ENCODE measurements around the gene MYO16. TPM values are rescaled to one million over a fixed set of nuclear protein-coding genes. Genes with fewer than 3 reads are reported as not detected.

Gene MYO16
- total RNA-seq, 1 donor from 2014 or later: not detected

- H3K36me3 ChIP-seq (ENCODE audit: control insufficient read depth, insufficient read depth, low read length): no peaks in the 10 kb centered on the region
- FAIRE-seq: no peak
- no peaks in the 10 kb centered on the region for H3K27me3 ChIP-seq (ENCODE audit: control insufficient read depth, insufficient read depth, low read length)
- TF ChIP-seq CTCF (IDR thresholded peaks at IDR 0.05; ENCODE audit: insufficient read depth, low read length, severe bottlenecking): no peak
- DNase-seq (ENCODE audit: low read depth): peak; percentile 39
- H3K4me3 ChIP-seq (ENCODE audit: low read depth, low read length): no peak overlapping the region
Observed at GRCh38 chr13:108828086-108828815, 198.8 kb downstream of the MYO16 start.

- Histone ChIP-seq H3K4me3 (ENCODE audit: low read depth, low read length) (no peak overlapping the region), H3K36me3 (ENCODE audit: control insufficient read depth, insufficient read depth, low read length) (no peaks in the 10 kb centered on the region), H3K27me3 (ENCODE audit: control insufficient read depth, insufficient read depth, low read length) (no peaks in the 10 kb centered on the region)
- TF ChIP-seq CTCF (IDR thresholded peaks at IDR 0.05; ENCODE audit: insufficient read depth, low read length, severe bottlenecking): no peak
- FAIRE-seq: no peak
- no peak for DNase-seq (ENCODE audit: low read depth)
Observed at GRCh38 chr13:108830916-108831315, 201.5 kb downstream of the MYO16 start.

GRCh38 chr13:108833531-108833930 lies 204.1 kb downstream of the MYO16 start:
- no peak for FAIRE-seq
- Histone ChIP-seq H3K27me3 (ENCODE audit: control insufficient read depth, insufficient read depth, low read length) (no peaks in the 10 kb centered on the region), H3K4me3 (ENCODE audit: low read depth, low read length) (no peak overlapping the region), H3K36me3 (ENCODE audit: control insufficient read depth, insufficient read depth, low read length) (no peaks in the 10 kb centered on the region)
- no peak for DNase-seq (ENCODE audit: low read depth)
- no peak for TF ChIP-seq CTCF (IDR thresholded peaks at IDR 0.05; ENCODE audit: insufficient read depth, low read length, severe bottlenecking)

- Histone ChIP-seq H3K4me3 (ENCODE audit: low read depth, low read length) (no peak overlapping the region), H3K27me3 (ENCODE audit: control insufficient read depth, insufficient read depth, low read length) (no peaks in the 10 kb centered on the region), H3K36me3 (ENCODE audit: control insufficient read depth, insufficient read depth, low read length) (no peaks in the 10 kb centered on the region)
- FAIRE-seq (no peak), DNase-seq (ENCODE audit: low read depth) (no peak)
- TF ChIP-seq CTCF (IDR thresholded peaks at IDR 0.05; ENCODE audit: insufficient read depth, low read length, severe bottlenecking): no peak
Observed at GRCh38 chr13:108834193-108834592, 204.8 kb downstream of the MYO16 start.

- no peak for FAIRE-seq
- TF ChIP-seq CTCF (IDR thresholded peaks at IDR 0.05; ENCODE audit: insufficient read depth, low read length, severe bottlenecking): no peak
- Histone ChIP-seq H3K36me3 (ENCODE audit: control insufficient read depth, insufficient read depth, low read length) (no peaks in the 10 kb centered on the region), H3K4me3 (ENCODE audit: low read depth, low read length) (no peak overlapping the region), H3K27me3 (ENCODE audit: control insufficient read depth, insufficient read depth, low read length) (no peaks in the 10 kb centered on the region)
- no peak for DNase-seq (ENCODE audit: low read depth)
Observed at GRCh38 chr13:108835083-108835482, 205.7 kb downstream of the MYO16 start.

GRCh38 chr13:108850691-108851090 lies 221.3 kb downstream of the MYO16 start:
- FAIRE-seq: no peak

More at GRCh38 chr13:108850691-108851090, 221.3 kb downstream of the MYO16 start:
- Histone ChIP-seq H3K27me3 (ENCODE audit: control insufficient read depth, insufficient read depth, low read length) (no peaks in the 10 kb centered on the region), H3K36me3 (ENCODE audit: control insufficient read depth, insufficient read depth, low read length) (no peaks in the 10 kb centered on the region), H3K4me3 (ENCODE audit: low read depth, low read length) (no peak overlapping the region)
- no peak for TF ChIP-seq CTCF (IDR thresholded peaks at IDR 0.05; ENCODE audit: insufficient read depth, low read length, severe bottlenecking)
- DNase-seq (ENCODE audit: low read depth): no peak
